Daoy (cell line): ENCODE results near the gene ERAP2. TPM values are rescaled to one million over a fixed set of nuclear protein-coding genes. Genes with fewer than 3 reads are reported as not detected.
A peak's percentile ranks its signal among the peaks of the same experiment; 100 is the strongest.
"Not testable (repeated sequence)": the region's sequence is repeated elsewhere in the genome, so short reads cannot be mapped to it uniquely, and the experiment has no call there.

Source experiments
- DNase-seq: peaks from one replicate; pipeline ENCODE4 v3.0.0-alpha.2; 2015; ENCODE audit warnings: low read depth
- total RNA-seq: library from RNA; depleted of rRNA; stranded (reverse); fragments of >200 nt; shearing (Covaris generic); gene quantifications from 2 replicates; pipeline ENCODE4 v1.2.3, GENCODE V29; 2014; rRNA removed

The ERAP2 gene, protein sequence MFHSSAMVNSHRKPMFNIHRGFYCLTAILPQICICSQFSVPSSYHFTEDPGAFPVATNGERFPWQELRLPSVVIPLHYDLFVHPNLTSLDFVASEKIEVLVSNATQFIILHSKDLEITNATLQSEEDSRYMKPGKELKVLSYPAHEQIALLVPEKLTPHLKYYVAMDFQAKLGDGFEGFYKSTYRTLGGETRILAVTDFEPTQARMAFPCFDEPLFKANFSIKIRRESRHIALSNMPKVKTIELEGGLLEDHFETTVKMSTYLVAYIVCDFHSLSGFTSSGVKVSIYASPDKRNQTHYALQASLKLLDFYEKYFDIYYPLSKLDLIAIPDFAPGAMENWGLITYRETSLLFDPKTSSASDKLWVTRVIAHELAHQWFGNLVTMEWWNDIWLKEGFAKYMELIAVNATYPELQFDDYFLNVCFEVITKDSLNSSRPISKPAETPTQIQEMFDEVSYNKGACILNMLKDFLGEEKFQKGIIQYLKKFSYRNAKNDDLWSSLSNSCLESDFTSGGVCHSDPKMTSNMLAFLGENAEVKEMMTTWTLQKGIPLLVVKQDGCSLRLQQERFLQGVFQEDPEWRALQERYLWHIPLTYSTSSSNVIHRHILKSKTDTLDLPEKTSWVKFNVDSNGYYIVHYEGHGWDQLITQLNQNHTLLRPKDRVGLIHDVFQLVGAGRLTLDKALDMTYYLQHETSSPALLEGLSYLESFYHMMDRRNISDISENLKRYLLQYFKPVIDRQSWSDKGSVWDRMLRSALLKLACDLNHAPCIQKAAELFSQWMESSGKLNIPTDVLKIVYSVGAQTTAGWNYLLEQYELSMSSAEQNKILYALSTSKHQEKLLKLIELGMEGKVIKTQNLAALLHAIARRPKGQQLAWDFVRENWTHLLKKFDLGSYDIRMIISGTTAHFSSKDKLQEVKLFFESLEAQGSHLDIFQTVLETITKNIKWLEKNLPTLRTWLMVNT
- total RNA-seq, result 72.8 and 82.6 TPM in 2 replicates

GRCh38 chr5:96876292-96876850 is at the start of gene ERAP2:
Gene ERAP2, plus strand, starts transcription at chr5:96876500. Its CDS starts 3,186 bp downstream, at chr5:96879686.
- DNase-seq, result peak; percentile 46

- no peak for DNase-seq
These were observed 47.0 kb upstream of the ERAP2 start for GRCh38 chr5:96829297-96829696.

- DNase-seq, result no peak
These were observed 42.3 kb upstream of the ERAP2 start for GRCh38 chr5:96834016-96834415.

- DNase-seq, result no peak
These were observed 40.5 kb upstream of the ERAP2 start for GRCh38 chr5:96835791-96836191.

DNA sequence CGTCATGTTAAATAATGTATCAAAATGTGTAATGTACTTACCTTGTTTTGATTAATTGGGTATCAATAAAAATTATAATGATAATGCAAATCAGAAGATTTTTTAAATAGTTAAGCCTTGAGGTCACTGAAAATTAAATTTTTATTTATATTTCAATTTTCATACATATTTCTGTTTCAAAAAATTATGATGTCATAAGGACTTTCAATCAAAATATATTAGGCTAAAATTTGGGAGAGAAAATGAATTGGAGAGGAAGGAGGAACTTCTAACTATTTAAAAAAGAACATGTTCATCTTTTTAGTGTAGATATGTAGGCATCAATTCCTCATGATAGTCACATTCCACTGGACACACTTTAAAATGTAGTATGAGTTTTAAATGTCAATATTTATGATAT is 39.5 kb upstream of the ERAP2 start:
- DNase-seq, result no peak

DNA sequence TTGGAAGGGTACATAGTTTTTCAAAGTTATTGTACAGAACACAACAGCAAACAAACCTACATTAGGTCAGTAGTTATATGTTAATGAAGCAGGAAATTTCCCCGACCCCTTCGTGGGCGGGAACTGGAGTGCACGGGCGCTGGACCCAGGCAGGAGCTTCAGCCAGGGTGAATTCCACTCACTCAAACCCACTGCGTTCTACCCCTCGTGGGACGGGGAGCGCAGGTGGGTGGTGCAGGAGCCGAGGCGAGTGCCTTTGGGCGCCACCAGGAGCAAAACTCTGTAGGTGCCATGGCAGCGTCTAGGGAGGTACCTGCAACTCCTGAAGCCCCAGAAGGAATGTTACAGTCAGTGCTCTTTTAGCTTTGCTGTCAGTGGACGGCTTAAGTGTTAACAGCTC is 39.0 kb upstream of the ERAP2 start:
- no peak for DNase-seq

DNA sequence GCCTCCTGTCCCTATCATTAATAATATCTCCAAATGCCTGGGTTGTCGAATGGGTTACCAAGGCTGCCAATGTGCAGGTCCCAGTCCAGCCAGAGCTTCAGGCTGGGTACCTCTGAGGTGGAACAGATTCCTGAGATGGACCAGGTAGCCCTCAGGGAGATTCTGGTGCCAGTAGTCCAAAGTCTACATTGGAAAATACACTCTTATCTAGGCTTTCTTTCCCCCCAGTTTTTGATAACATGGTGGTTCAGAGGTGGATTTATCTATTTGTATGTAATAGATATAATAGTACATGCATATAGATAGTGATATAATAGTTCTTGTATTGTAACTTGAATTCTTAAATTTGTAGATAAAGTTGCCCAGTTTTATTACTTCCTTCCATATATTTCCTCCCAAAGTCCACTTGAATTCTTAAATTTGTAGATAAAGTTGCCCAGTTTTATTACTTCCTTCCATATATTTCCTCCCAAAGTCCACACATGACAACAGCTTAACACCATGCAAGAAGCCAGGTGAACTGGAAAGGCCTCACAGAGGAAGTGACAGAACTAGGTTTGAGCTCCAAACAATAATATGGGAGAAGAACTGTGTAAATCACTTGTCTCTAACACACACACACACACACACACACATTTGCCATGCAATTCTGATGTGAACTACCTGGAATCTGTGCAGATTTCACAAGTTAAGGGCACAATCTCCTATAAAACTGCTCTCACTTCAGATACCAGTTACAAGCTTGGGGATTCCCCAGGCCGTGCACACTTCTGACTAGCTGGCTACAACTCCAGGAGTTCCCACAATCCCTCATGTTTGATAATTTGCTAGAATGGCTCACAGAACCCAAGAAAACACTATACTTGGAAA is 37.9 kb upstream of the ERAP2 start:
- DNase-seq, result no peak

DNA sequence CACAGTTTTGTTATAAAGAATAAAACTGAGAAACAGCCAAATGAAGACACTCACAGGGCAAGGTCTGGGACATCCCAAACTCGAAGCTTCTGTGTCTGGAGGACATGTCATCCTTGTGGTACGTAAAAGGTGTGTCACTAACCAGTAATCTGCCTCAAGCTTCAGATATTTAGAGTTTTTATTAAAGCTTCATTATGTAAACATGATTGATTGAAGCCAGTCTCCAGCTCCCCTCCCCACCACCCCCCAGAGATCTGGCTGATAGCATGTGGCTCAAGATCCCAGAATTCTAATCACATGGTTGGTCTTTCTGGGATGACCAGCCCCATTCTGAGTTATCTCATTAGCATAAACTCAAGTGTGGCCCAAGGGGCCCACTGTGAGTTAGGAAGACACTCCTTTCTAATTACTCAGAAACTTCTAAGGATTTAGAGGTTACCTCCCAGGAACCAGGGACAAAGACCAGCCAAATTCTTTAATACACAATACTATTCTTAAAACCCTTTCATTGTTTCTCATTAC is 37.2 kb upstream of the ERAP2 start:
- DNase-seq, result no peak

- DNase-seq, result not testable (repeated sequence)
These were observed 34.4 kb upstream of the ERAP2 start for GRCh38 chr5:96841931-96842330.

DNA sequence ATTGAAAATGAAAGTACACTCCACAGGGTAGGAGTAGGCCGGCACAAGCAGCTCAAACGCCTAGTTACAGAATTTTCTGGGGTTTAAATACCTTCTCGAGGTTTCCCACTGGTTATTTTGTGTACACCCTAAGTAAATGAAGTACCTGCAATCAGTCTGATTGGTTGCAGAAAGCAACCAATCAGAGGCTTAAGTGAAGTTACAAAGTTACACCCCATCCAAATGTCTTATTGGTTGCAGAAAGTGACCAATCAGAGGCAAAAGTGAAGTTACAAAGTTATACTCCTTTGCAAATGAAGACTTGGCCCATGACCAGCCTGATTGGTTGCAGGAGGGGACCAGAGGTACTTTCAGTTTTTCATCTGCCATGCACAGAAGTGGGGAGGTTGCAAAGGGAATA is 33.2 kb upstream of the ERAP2 start:
- no peak for DNase-seq

DNA sequence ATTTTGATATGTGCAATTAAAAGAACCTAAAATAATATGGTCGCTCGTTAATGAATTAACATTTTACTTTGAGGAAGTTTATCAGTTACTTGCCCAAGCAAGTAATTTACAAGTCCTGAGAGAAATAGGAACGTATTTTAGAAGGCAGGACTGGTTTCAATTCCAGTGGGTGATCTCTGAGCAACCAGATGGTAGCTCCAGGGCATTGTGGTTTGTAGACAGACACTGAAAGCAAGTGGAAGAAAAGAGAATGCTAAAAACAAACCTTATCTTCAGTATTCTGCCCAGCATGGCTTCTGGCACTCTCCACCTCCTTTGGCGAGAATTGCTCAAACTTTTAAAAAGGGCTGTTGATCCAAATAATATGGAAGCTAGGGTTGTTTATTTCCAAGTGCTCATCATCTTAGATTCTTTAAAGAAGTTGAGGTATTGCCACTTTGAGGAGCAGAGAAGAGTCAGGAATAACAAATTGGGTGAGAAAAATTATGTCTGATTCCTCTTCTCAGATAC is 31.8 kb upstream of the ERAP2 start:
- peak; percentile 44 for DNase-seq

- peak; percentile 28 for DNase-seq
These were observed 24.8 kb upstream of the ERAP2 start for GRCh38 chr5:96851312-96852062.

GRCh38 chr5:96852759-96853158 is 23.5 kb upstream of the ERAP2 start:
- DNase-seq, result peak; percentile 27

GRCh38 chr5:96854067-96854466 is 22.2 kb upstream of the ERAP2 start:
- no peak for DNase-seq

GRCh38 chr5:96855031-96855872 is 21.0 kb upstream of the ERAP2 start:
- DNase-seq, result peak; percentile 92

GRCh38 chr5:96856371-96856770 is 19.9 kb upstream of the ERAP2 start:
- DNase-seq, result no peak

DNA sequence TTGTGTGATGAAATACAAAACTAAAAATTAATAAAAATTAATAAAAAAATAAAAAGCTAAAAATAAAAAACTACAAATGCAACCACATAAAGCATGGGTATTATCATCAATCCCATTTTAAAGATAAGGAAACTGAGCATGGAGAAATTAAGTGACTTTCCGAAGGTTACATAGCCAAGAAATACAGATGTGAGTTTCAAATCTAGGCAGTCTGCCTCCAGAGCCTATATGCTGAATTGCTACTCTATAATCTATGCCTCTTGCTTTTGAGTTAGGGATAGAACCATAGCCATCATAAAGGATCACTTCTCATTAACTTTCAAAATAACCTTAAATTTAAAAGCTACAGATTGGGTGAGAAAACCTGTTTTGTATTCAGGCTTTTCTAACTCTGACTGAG is 18.8 kb upstream of the ERAP2 start:
- no peak for DNase-seq

GRCh38 chr5:96857924-96858323 is 18.4 kb upstream of the ERAP2 start:
- no peak for DNase-seq

DNA sequence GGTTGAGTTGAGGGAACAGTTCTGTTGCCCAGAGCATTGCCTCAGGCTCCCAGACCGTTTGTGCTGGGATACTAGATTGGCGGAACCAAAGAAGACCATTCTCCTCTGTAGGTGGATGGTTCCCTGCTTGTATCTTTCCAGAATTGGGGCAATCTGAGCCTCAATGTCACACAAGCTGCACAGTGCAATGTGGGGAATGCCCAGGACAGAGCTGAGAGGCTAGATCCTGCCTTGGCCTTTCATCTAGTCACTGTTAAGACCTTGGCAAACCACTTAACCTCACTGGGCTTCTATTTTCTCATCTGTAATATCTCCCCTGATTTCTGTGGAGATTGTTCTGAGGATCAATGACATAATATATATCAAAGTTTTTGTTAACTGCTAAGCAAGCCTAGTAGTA is 16.9 kb upstream of the ERAP2 start:
- DNase-seq, result no peak
